H1 (cell line): ENCODE measurements around the gene ATP4A. TPM values are rescaled to one million over a fixed set of nuclear protein-coding genes. Genes with fewer than 3 reads are reported as not detected.

Experiments
- CTCF ChIA-PET: fragments of 300-600 bp; sonication (Branson Sonifier 250); formaldehyde crosslinking; loops from one replicate; lab custom pipeline; 2021; ENCODE audit not compliant: partially characterized antibody; lab: Charles Lee
- POLR2A ChIA-PET: fragments of 300-600 bp; sonication (Branson Sonifier 250); formaldehyde crosslinking; loops from one replicate; lab custom pipeline; 2021; ENCODE audit warnings: inconsistent platforms; ENCODE audit not compliant: partially characterized antibody; lab: Charles Lee
- DNase-seq, 2 experiments: peaks; one replicate each; pipeline versions ENCODE4 v3.0.0 to v3.0.0-alpha.2; 2010 to 2022; ENCODE audit warnings: low spot score in 2 of 2, low read depth in 1 of 2, mixed read lengths in 1 of 2
- FAIRE-seq: peaks from 2 replicates; lab custom pipeline; 2011; peaks lifted over from hg19 to GRCh38; lab: Jason Lieb, UNC
- H2AFZ ChIP-seq: 2 replicates; pipeline ENCODE4 v1.8.1; 2012; ENCODE audit warnings: low read length, inconsistent platforms
- H2AK5ac ChIP-seq: 2 replicates; pipeline ENCODE4 v1.6.1; 2013; ENCODE audit warnings: low read depth, low read length
- H2BK120ac ChIP-seq: replicated peaks from 2 replicates; pipeline ENCODE3; 2013; ENCODE audit warnings: low read depth, low read length, inconsistent platforms
- H2BK12ac ChIP-seq: 2 replicates; pipeline ENCODE4 v1.6.1; 2013; ENCODE audit warnings: low read depth, low read length
- H2BK15ac ChIP-seq: 2 replicates; pipeline ENCODE4 v1.6.1; 2013; ENCODE audit warnings: low read length
- H2BK20ac ChIP-seq: 2 replicates; pipeline ENCODE4 v1.6.1; 2013; ENCODE audit warnings: low read length
- H2BK5ac ChIP-seq: 2 replicates; pipeline ENCODE4 v1.6.1; 2013; ENCODE audit warnings: low read depth, low read length
- H3K14ac ChIP-seq: 2 replicates; pipeline ENCODE4 v1.6.1; 2013; ENCODE audit warnings: inconsistent platforms; ENCODE audit not compliant: insufficient read length
- H3K18ac ChIP-seq: 2 replicates; pipeline ENCODE4 v1.6.1; 2013; ENCODE audit warnings: low read length; ENCODE audit errors: extremely low read depth
- H3K23ac ChIP-seq: 2 replicates; pipeline ENCODE4 v1.6.1; 2013; ENCODE audit warnings: inconsistent platforms; ENCODE audit not compliant: insufficient read length
- H3K23me2 ChIP-seq: 2 replicates; pipeline ENCODE4 v1.6.1; 2013; ENCODE audit warnings: low read depth, low read length
- H3K27ac ChIP-seq: 2 replicates; pipeline ENCODE4 v1.6.1; 2011; ENCODE audit warnings: low read depth, low read length, inconsistent platforms
- H3K27me3 ChIP-seq, 4 experiments: replicated peaks in 1 of 4; 1 replicate in 1 of 4; 2 replicates in 3 of 4; pipeline versions ENCODE4 v1.6.1 to v1.8.1; 2011 to 2013; ENCODE audit warnings: low read length in 3 of 4, mild to moderate bottlenecking in 3 of 4, inconsistent platforms in 2 of 4, mixed read lengths in 2 of 4, moderate library complexity in 1 of 4; ENCODE audit not compliant: control insufficient read depth in 3 of 4, insufficient read depth in 3 of 4; ENCODE audit errors: extremely low read depth in 1 of 4
- H3K36me3 ChIP-seq, 4 experiments: 2 replicates each; pipeline versions ENCODE4 v1.6.1 to v1.8.1; 2011 to 2013; ENCODE audit warnings: mild to moderate bottlenecking in 4 of 4, low read length in 3 of 4, moderate library complexity in 2 of 4, control low read depth in 1 of 4, inconsistent platforms in 1 of 4; ENCODE audit not compliant: insufficient read depth in 4 of 4, control insufficient read depth in 2 of 4
- H3K4ac ChIP-seq: replicated peaks from 2 replicates; pipeline ENCODE3; 2013; ENCODE audit warnings: low read length, low read depth, mixed read lengths, inconsistent platforms; ENCODE audit not compliant: insufficient read length
- H3K4me1 ChIP-seq, 4 experiments: replicated peaks in 1 of 4; 1 replicate in 1 of 4; 2 replicates in 3 of 4; pipeline versions ENCODE4 v1.6.1 to v1.8.1; 2011 to 2013; ENCODE audit warnings: low read length in 3 of 4, inconsistent platforms in 2 of 4, mixed read lengths in 1 of 4; ENCODE audit not compliant: insufficient read depth in 4 of 4, control insufficient read depth in 3 of 4
- H3K4me2 ChIP-seq, 2 experiments: 2 replicates each; pipeline versions ENCODE4 v1.6.1 to v1.8.1; 2011 to 2013; ENCODE audit warnings: low read depth in 2 of 2, low read length in 2 of 2, control low read depth in 1 of 2, inconsistent platforms in 1 of 2, mild to moderate bottlenecking in 1 of 2; ENCODE audit not compliant: insufficient read depth in 1 of 2
- H3K4me3 ChIP-seq, 4 experiments: fragments of 200-600, 300-600 bp in 1 of 4; sonication (generic), shearing (Covaris generic), sonication (Bioruptor Twin) in 1 of 4; 2 replicates each; pipeline versions ENCODE4 v1.5.1 to v1.8.1; 2011 to 2016; ENCODE audit warnings: low read length in 4 of 4, low read depth in 3 of 4, control low read depth in 2 of 4, inconsistent platforms in 2 of 4, mild to moderate bottlenecking in 2 of 4, mixed read lengths in 1 of 4, moderate library complexity in 1 of 4; ENCODE audit not compliant: insufficient read depth in 2 of 4; ENCODE audit errors: extremely low read depth in 1 of 4
- H3K56ac ChIP-seq: replicated peaks from 2 replicates; pipeline ENCODE3; 2013; ENCODE audit warnings: low read depth, mild to moderate bottlenecking, mixed read lengths, low read length, inconsistent platforms; ENCODE audit not compliant: insufficient read length
- H3K79me1 ChIP-seq: 2 replicates; pipeline ENCODE4 v1.6.1; 2013; ENCODE audit warnings: low read depth, low read length, control low read depth
- H3K79me2 ChIP-seq, 2 experiments: 2 replicates each; pipeline versions ENCODE4 v1.6.1 to v1.8.1; 2012 to 2013; ENCODE audit warnings: low read length in 2 of 2, mild to moderate bottlenecking in 2 of 2, inconsistent platforms in 1 of 2; ENCODE audit not compliant: insufficient read depth in 2 of 2, control insufficient read depth in 1 of 2
- H3K9ac ChIP-seq, 4 experiments: replicated peaks in 1 of 4; 1 replicate in 1 of 4; 2 replicates in 3 of 4; pipeline versions ENCODE4 v1.6.1 to v1.8.1; 2011 to 2013; ENCODE audit warnings: low read depth in 3 of 4, low read length in 3 of 4, control low read depth in 2 of 4, mild to moderate bottlenecking in 2 of 4, moderate library complexity in 2 of 4, inconsistent platforms in 1 of 4; ENCODE audit errors: extremely low read depth in 1 of 4
- H3K9me3 ChIP-seq, 2 experiments: 2 replicates each; pipeline versions ENCODE4 v1.6.1 to v1.8.1; 2012 to 2013; ENCODE audit warnings: mild to moderate bottlenecking in 2 of 2, moderate library complexity in 2 of 2, control low read depth in 1 of 2, inconsistent platforms in 1 of 2, low read depth in 1 of 2, low read length in 1 of 2, mixed read lengths in 1 of 2; ENCODE audit not compliant: insufficient read depth in 2 of 2
- H4K20me1 ChIP-seq, 2 experiments: replicated peaks in 1 of 2; 2 replicates each; pipeline versions ENCODE3 to v1.8.1; 2011 to 2013; ENCODE audit warnings: inconsistent platforms in 2 of 2, low read length in 2 of 2, mild to moderate bottlenecking in 1 of 2; ENCODE audit not compliant: insufficient read depth in 2 of 2, control insufficient read depth in 1 of 2
- H4K5ac ChIP-seq: 2 replicates; pipeline ENCODE4 v1.6.1; 2013; ENCODE audit warnings: low read length, low read depth, mixed read lengths, inconsistent platforms; ENCODE audit not compliant: insufficient read length
- H4K8ac ChIP-seq: 2 replicates; pipeline ENCODE4 v1.8.0; 2013; ENCODE audit warnings: mild to moderate bottlenecking, moderate library complexity, low read length, inconsistent platforms; ENCODE audit not compliant: insufficient read depth; ENCODE audit errors: extremely low read depth
- H4K91ac ChIP-seq: replicated peaks from 2 replicates; pipeline ENCODE3; 2013; ENCODE audit warnings: low read length, mixed read lengths, inconsistent platforms; ENCODE audit not compliant: insufficient read length
- CBX8 ChIP-seq: fragments of 300-800, 300-1000 bp; sonication (generic); IDR thresholded peaks from 2 replicates; pipeline ENCODE4 v1.7.1; 2016; ENCODE audit warnings: low read depth, low read length, borderline replicate concordance
- CHD2 ChIP-seq: IDR thresholded peaks from 2 replicates; pipeline ENCODE4 v1.6.1; 2012; ENCODE audit warnings: low read length, improper control_type of control experiment
- CTBP2 ChIP-seq: IDR thresholded peaks from 2 replicates; pipeline ENCODE4 v1.7.0; 2011; ENCODE audit warnings: borderline replicate concordance, mild to moderate bottlenecking, moderate library complexity, mixed read lengths, low read length; ENCODE audit not compliant: insufficient read depth, insufficient read length
- EZH2 ChIP-seq: fragments of 200-600 bp; sonication (generic); IDR thresholded peaks from 2 replicates; pipeline ENCODE4 v1.7.1; 2012; ENCODE audit warnings: low read depth, mild to moderate bottlenecking, moderate library complexity, low read length, inconsistent platforms; ENCODE audit not compliant: severe bottlenecking
- GABPA ChIP-seq: IDR thresholded peaks from 2 replicates; pipeline ENCODE4 v1.6.1; 2011; ENCODE audit warnings: mild to moderate bottlenecking, low read length, moderate library complexity, borderline replicate concordance; ENCODE audit not compliant: insufficient read depth
- JUN ChIP-seq: IDR thresholded peaks from 2 replicates; pipeline ENCODE4 v1.6.1; 2011; ENCODE audit warnings: low read depth, mild to moderate bottlenecking, improper control_type of control experiment, low read length
- NRF1 ChIP-seq: IDR thresholded peaks from 2 replicates; pipeline ENCODE4 v1.6.1; 2011; ENCODE audit warnings: mild to moderate bottlenecking, low read depth, low read length, improper control_type of control experiment
- RAD21 ChIP-seq, 2 experiments: IDR thresholded peaks in 1 of 2; conservative IDR thresholded peaks in 1 of 2; 2 replicates each; pipeline ENCODE4 v1.6.1; 2011; ENCODE audit warnings: low read depth in 2 of 2, low read length in 2 of 2, improper control_type of control experiment in 1 of 2, inconsistent platforms in 1 of 2, mild to moderate bottlenecking in 1 of 2, moderate library complexity in 1 of 2
- RBBP5 ChIP-seq: IDR thresholded peaks from 2 replicates; pipeline ENCODE4 v1.7.1; 2012; ENCODE audit warnings: low read depth, mild to moderate bottlenecking, inconsistent platforms, low read length, moderate library complexity, borderline replicate concordance
- SP1 ChIP-seq: IDR thresholded peaks from 2 replicates; pipeline ENCODE4 v1.6.1; 2011; ENCODE audit warnings: low read depth, low read length
- TCF12 ChIP-seq: IDR thresholded peaks from 2 replicates; pipeline ENCODE4 v1.6.1; 2011; ENCODE audit warnings: low read depth, mild to moderate bottlenecking, low read length
- WGBS, 2 experiments: shearing (Covaris generic) in 1 of 2; methylation state at CpG; one replicate each; pipeline versions ENCODE4 v1.1.6 to v1.1.7; 2013 to 2015; ENCODE audit warnings: low lambda C conversion rate in 2 of 2, mixed read lengths in 2 of 2, inconsistent platforms in 1 of 2, low coverage in 1 of 2, missing lambda C conversion rate in 1 of 2; ENCODE audit not compliant: insufficient replicate concordance in 2 of 2, insufficient coverage in 1 of 2, insufficient read length in 1 of 2; ENCODE audit errors: extremely low coverage in 1 of 2, missing lambda C conversion rate in 1 of 2; 5-methylcytosine and 5-hydroxymethylcytosine counted together
- polyA plus RNA-seq, 7 experiments: library from polyadenylated mRNA; depleted of rRNA in 3 of 7; stranded (reverse) in 5 of 7; unstranded in 2 of 7; fragments of >200 nt in 5 of 7; fragments of 200-250 nt in 2 of 7; gene quantifications; 1 replicate in 5 of 7; 2 replicates in 1 of 7; 4 replicates in 1 of 7; pipeline versions ENCODE4 v1.2.1 to v1.2.3, GENCODE V29; 2011 to 2013; ENCODE audit warnings: missing spikeins in 2 of 7, mixed read lengths in 2 of 7
- total RNA-seq: library from RNA; stranded (reverse); fragmentation: NEBNext Ultra II Directional; extraction: Animal tissue kit (Norgen Biotek cat#: 25700); gene quantifications from 2 replicates; pipeline ENCODE4 v1.2.1, GENCODE V29; 2021
- TF ChIP-seq, protein P1 (sequence below): IDR thresholded peaks from 2 replicates; pipeline ENCODE4 v1.6.1; 2012; ENCODE audit warnings: inconsistent platforms

Gene ATP4A
- total and polyA plus RNA-seq, 2 of the 8 experiments (the other 6 are each of a cell fraction or from before 2014, with no cell fraction given) = 0.50 to 1.2 TPM

- H3K36me3 ChIP-seq = peaks cover 6 to 25% (median 12%) of the 10 kb centered on the region in 4 experiments; a peak in 6 of 8 replicates
- H3K18ac ChIP-seq = peak overlapping the region; percentile 90
- peaks cover 14% of the 10 kb centered on the region for H3K23me2 ChIP-seq
- H3K4me2 ChIP-seq = peak overlapping the region; percentile 84 to 86
- peak overlapping the region in 1 of 4 experiments; percentile 95; a peak in 2 of 7 replicates for H3K9ac ChIP-seq
- no peak overlapping the region for H2AK5ac ChIP-seq
- DNase-seq (no peak), FAIRE-seq (no peak)
- H2BK12ac ChIP-seq = peak overlapping the region; percentile 71; the same call in 1 of the 2 replicates
- peaks cover 0 to 11% (median 6%) of the 10 kb centered on the region in 4 experiments; a peak in 3 of 7 replicates for H3K27me3 ChIP-seq
- peak overlapping the region; percentile 4 for H4K91ac ChIP-seq
- no peak overlapping the region for H3K14ac ChIP-seq
- peak overlapping the region; percentile 83; the same call in 1 of the 2 replicates for H2BK15ac ChIP-seq
- POLR2A ChIA-PET = interaction anchor here (0.6 to 7.4 kb wide), 52 partner anchors 9 to 1629 kb away, joined by 3 to 110 read pairs (median 4); partner anchors contain the start of genes COX6B1, GAPDHS, HAUS5 and SBSN
- H3K9me3 ChIP-seq = no peaks in the 10 kb centered on the region
- no peak overlapping the region for H2BK20ac ChIP-seq
- no peak overlapping the region for H3K23ac ChIP-seq
- H2AFZ ChIP-seq = peak overlapping the region; percentile 75; the same call in 1 of the 2 replicates
- CTCF ChIA-PET = interaction anchor here (0.6 to 3.7 kb wide), 28 partner anchors 10 to 179 kb away, joined by 3 to 28 read pairs (median 4); partner anchors contain the start of gene PMIS2
- peaks cover 2% of the 10 kb centered on the region; the same call in 1 of the 2 replicates for H3K79me1 ChIP-seq
- peaks cover 0 to 25% (median 21%) of the 10 kb centered on the region in 4 experiments; a peak in 6 of 7 replicates for H3K4me1 ChIP-seq
- peaks cover 0 to 34% of the 10 kb centered on the region in 2 experiments; a peak in 2 of 4 replicates for H3K79me2 ChIP-seq
- no peak overlapping the region for H4K8ac ChIP-seq
- H3K4ac ChIP-seq = no peak overlapping the region
- H4K20me1 ChIP-seq = peaks cover 0 to 3% of the 10 kb centered on the region in 2 experiments
- H2BK120ac ChIP-seq = no peak overlapping the region
- no peak overlapping the region for H3K27ac ChIP-seq
- H2BK5ac ChIP-seq = peak overlapping the region; percentile 94; the same call in 1 of the 2 replicates
- peak overlapping the region in 3 of 4 experiments; percentile 89 to 99 (median 97); a peak in 5 of 8 replicates for H3K4me3 ChIP-seq
- WGBS, 2 experiments = 34% methylated on average over 13 of the region's 15 CpGs; no CpG with 5 or more reads in 1 of the 2 experiments
- no peak overlapping the region for H3K56ac ChIP-seq
- H4K5ac ChIP-seq = no peak overlapping the region
- TF ChIP-seq JUN = no peak
- TF ChIP-seq RAD21 (IDR thresholded peaks at IDR 0.05 in 1 of 2, conservative IDR thresholded peaks at IDR 0.05 in 1 of 2; ENCODE audit: low read depth in 2 of 2, low read length in 2 of 2) = no peak
- no peak for TF ChIP-seq TCF12
- TF ChIP-seq GABPA = no peak
- no peak for TF ChIP-seq CHD2
- TF ChIP-seq, protein P1, sequence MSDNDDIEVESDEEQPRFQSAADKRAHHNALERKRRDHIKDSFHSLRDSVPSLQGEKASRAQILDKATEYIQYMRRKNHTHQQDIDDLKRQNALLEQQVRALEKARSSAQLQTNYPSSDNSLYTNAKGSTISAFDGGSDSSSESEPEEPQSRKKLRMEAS = no peak
- no peak for TF ChIP-seq CBX8
- TF ChIP-seq NRF1 = no peak
- TF ChIP-seq SP1 = no peak
- no peak for TF ChIP-seq RBBP5
- no peak for TF ChIP-seq EZH2
- peak; percentile 81 for TF ChIP-seq CTBP2
Measured at GRCh38 chr19:35510626-35510964, 52.9 kb downstream of the ATP4A start.
